GM12865 (cell line): ENCODE results near the gene CFAP46.
"Not testable (repeated sequence)": the region's sequence is repeated elsewhere in the genome, so short reads cannot be mapped to it uniquely, and the experiment has no call there.

Experiments used
- DNase-seq: peaks from one replicate; pipeline ENCODE4 v3.0.0; 2010; ENCODE audit warnings: low read depth
- H3K4me3 ChIP-seq: 2 replicates; pipeline ENCODE4 v1.5.1; 2011; ENCODE audit warnings: mild to moderate bottlenecking, low read depth, low read length, control low read depth
- CTCF ChIP-seq: IDR thresholded peaks from 2 replicates; pipeline ENCODE4 v1.5.1; 2011; ENCODE audit warnings: low read length, control low read depth, low read depth, inconsistent platforms; ENCODE audit not compliant: insufficient read depth; ENCODE audit errors: missing control alignments

The CFAP46 gene

GRCh38 chr10:132957131-132957530, 14.8 kb upstream of the CFAP46 start:
- DNase-seq = no peak
- no peak overlapping the region for H3K4me3 ChIP-seq
- no peak for TF ChIP-seq CTCF

GRCh38 chr10:132956259-132956658, 13.9 kb upstream of the CFAP46 start:
- DNase-seq, H3K4me3 ChIP-seq: not testable (repeated sequence)

- TF ChIP-seq CTCF = no peak
- H3K4me3 ChIP-seq = no peak overlapping the region
- no peak for DNase-seq
Measured at GRCh38 chr10:132955479-132955878, 13.1 kb upstream of the CFAP46 start.

- no peak for TF ChIP-seq CTCF
- H3K4me3 ChIP-seq = no peak overlapping the region
- DNase-seq = no peak
Measured at GRCh38 chr10:132953428-132953827, 11.1 kb upstream of the CFAP46 start.

- no peak for TF ChIP-seq CTCF
- no peak for DNase-seq
- no peak overlapping the region for H3K4me3 ChIP-seq
Measured at GRCh38 chr10:132951926-132952325, 9.6 kb upstream of the CFAP46 start.

- TF ChIP-seq CTCF = no peak
- DNase-seq = no peak
- no peak overlapping the region for H3K4me3 ChIP-seq
Measured at GRCh38 chr10:132948351-132948750, 6.0 kb upstream of the CFAP46 start.

GRCh38 chr10:132947843-132948242, 5.5 kb upstream of the CFAP46 start:
- no peak for DNase-seq
- TF ChIP-seq CTCF = no peak
- H3K4me3 ChIP-seq = no peak overlapping the region

GRCh38 chr10:132946806-132947546, 4.6 kb upstream of the CFAP46 start:
- no peak for TF ChIP-seq CTCF
- H3K4me3 ChIP-seq = no peak overlapping the region
- no peak for DNase-seq
